Hematopoietic multipotent progenitor cell treated with erythropoietin and hydrocortisone succinate and interleukin-3 and kit ligand, for 4 days (in vitro differentiated cells): Measurements from ENCODE around the gene ADCY9.

ENCODE experiments used
- DNase-seq: peaks from one replicate; pipeline ENCODE4 v3.0.0-alpha.2; 2015

Gene ADCY9

GRCh38 chr16:3999479-4000325 is 116.5 kb downstream of the ADCY9 start:
- DNase-seq: peak; percentile 73

GRCh38 chr16:3998793-3999478 is 117.3 kb downstream of the ADCY9 start:
- DNase-seq: no peak

- peak; percentile 28 for DNase-seq
These were observed 118.9 kb downstream of the ADCY9 start for GRCh38 chr16:3997231-3997841.

GRCh38 chr16:3995001-3995400 is 121.2 kb downstream of the ADCY9 start:
- DNase-seq: no peak

GRCh38 chr16:3993052-3993785 is 123.0 kb downstream of the ADCY9 start:
- no peak for DNase-seq

- DNase-seq: peak; percentile 47
These were observed 123.8 kb downstream of the ADCY9 start for GRCh38 chr16:3992297-3993051.

- DNase-seq: no peak
These were observed 127.4 kb downstream of the ADCY9 start for GRCh38 chr16:3988824-3989223.

- no peak for DNase-seq
These were observed 128.2 kb downstream of the ADCY9 start for GRCh38 chr16:3988011-3988410.

- DNase-seq: no peak
These were observed 129.0 kb downstream of the ADCY9 start for GRCh38 chr16:3987231-3987630.

- DNase-seq: no peak
These were observed 130.1 kb downstream of the ADCY9 start for GRCh38 chr16:3986235-3986544.

GRCh38 chr16:3984111-3985060 is 131.9 kb downstream of the ADCY9 start:
- DNase-seq: no peak

- peak; percentile 70 for DNase-seq
These were observed 133.1 kb downstream of the ADCY9 start for GRCh38 chr16:3983081-3983520.

GRCh38 chr16:3982216-3982615 is 134.0 kb downstream of the ADCY9 start:
- no peak for DNase-seq

- DNase-seq: no peak
These were observed 135.8 kb downstream of the ADCY9 start for GRCh38 chr16:3980253-3981111.

GRCh38 chr16:3979518-3979917 is 136.7 kb downstream of the ADCY9 start:
- DNase-seq: no peak

- no peak for DNase-seq
These were observed 137.2 kb downstream of the ADCY9 start for GRCh38 chr16:3979070-3979469.

GRCh38 chr16:3977376-3977775 is 138.9 kb downstream of the ADCY9 start:
- DNase-seq: no peak

- DNase-seq: no peak
These were observed 141.5 kb downstream of the ADCY9 start for GRCh38 chr16:3974751-3975150.

GRCh38 chr16:3971706-3972105 is 144.5 kb downstream of the ADCY9 start:
- DNase-seq: no peak

- no peak for DNase-seq
These were observed 145.0 kb downstream of the ADCY9 start for GRCh38 chr16:3971261-3971660.
